Suprapubic skin (tissue), 4 donors: ENCODE data around the gene DYNLT1.

Experiments used
- CTCF ChIP-seq, 2 donors: fragments of 200-600 bp in 1 of 2; fragments of 450-650 bp in 1 of 2; sonication (generic) in 1 of 2; IDR thresholded peaks; one replicate each; pipeline ENCODE4 v1.5.1; 2016 to 2019; ENCODE audit warnings: antibody characterized with exemption in 2 of 2, mild to moderate bottlenecking in 1 of 2, moderate library complexity in 1 of 2
- EP300 ChIP-seq: sonication (generic); formaldehyde crosslinking; IDR thresholded peaks from one replicate; pipeline ENCODE4 v1.6.1; 2017; ENCODE audit warnings: antibody characterized with exemption
- POLR2A ChIP-seq, 2 donors: fragments of 450-650 bp; IDR thresholded peaks; one replicate each; pipeline ENCODE4 v1.6.1; 2017; ENCODE audit warnings: antibody characterized with exemption in 2 of 2, mild to moderate bottlenecking in 2 of 2, moderate library complexity in 2 of 2
- POLR2AphosphoS5 ChIP-seq, 3 donors: sonication (generic); formaldehyde crosslinking; IDR thresholded peaks; one replicate each; pipeline ENCODE4 v1.6.1; 2017; ENCODE audit warnings: antibody characterized with exemption in 3 of 3

GRCh38 chr6:158654960-158655489 is 10.5 kb upstream of the DYNLT1 start:
- TF ChIP-seq CTCF (IDR thresholded peaks at IDR 0.05) (no peak), POLR2AphosphoS5 (IDR thresholded peaks at IDR 0.05) (no peak), POLR2A (IDR thresholded peaks at IDR 0.05) (no peak), EP300 (no peak)
